ENCODE data around the gene USP32. TPM values are rescaled to one million over a fixed set of nuclear protein-coding genes. Genes with fewer than 3 reads are reported as not detected.

Gene USP32
- total and polyA plus RNA-seq, 2 of the 8 experiments (the other 6 are each of a cell fraction or from before 2014, with no cell fraction given), result 29.6 to 112 TPM

DNA sequence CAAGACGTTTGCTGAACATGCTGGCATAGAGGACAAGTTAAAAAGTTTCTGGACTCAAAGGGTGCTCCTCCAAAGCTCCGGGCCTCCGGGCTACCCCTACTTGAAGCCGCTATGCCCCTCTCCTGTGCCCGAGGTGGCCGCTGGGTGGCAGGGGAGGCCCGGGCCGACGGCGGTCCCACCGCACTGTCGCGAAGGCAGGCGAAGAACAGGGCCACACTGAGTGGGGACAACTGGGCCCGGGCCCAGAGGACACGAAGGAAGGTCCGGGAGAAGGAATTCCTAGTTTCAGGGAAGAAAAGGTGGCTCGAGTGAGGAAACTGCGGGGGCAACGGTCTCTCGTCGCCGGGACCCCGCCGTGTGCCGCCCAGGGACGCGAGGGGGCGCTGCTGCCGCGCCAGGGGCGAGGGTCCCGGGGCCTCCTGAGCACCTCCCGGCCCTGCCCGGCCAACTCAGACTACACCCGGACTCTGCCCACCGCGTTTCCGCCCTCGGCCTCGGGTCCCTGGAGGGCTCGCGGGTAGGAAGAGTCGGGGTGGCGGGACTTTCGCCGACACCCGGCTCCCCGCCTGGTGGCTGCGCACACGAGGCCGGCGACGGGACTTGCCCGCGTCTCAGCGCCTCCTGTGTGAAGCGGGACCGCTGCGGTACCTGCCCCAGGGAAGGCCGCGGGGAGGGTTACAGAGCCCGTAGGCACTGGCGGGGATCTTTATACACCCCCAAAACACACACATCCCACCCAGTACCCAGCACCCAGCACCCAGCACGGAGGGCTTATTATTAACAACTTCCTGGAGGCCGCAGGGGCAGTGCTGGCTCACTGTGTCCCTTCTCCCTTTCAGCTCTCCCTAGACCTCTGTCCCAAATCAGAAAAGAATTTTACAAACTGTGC is 29.6 kb upstream of the USP32 start:
- Histone ChIP-seq H3K18ac (ENCODE audit: extremely low read depth, low read length) (peak overlapping the region; percentile 95), H4K91ac (replicated peaks; ENCODE audit: insufficient read length, low read length) (peak overlapping the region; percentile 92), H4K8ac (ENCODE audit: extremely low read depth, insufficient read depth, low read length) (peak overlapping the region; percentile 80), H2BK12ac (ENCODE audit: low read depth, low read length) (0 out of 2 replicates have a peak overlapping the region, but pooled peaks have one; percentile 60), H3K4me1 (replicated peaks in 1 of 4; ENCODE audit: control insufficient read depth in 3 of 4, insufficient read depth in 4 of 4, low read length in 3 of 4) (peaks cover 0 to 7% (median 6%) of the 10 kb centered on the region in 4 experiments; a peak in 6 of 7 replicates), H3K79me1 (ENCODE audit: low read depth, low read length) (no peaks in the 10 kb centered on the region), H2AK5ac (ENCODE audit: low read depth, low read length) (no peak overlapping the region), H3K9me3 (ENCODE audit: insufficient read depth in 2 of 2, low read depth in 1 of 2, low read length in 1 of 2) (no peaks in the 10 kb centered on the region), H3K4ac (replicated peaks; ENCODE audit: insufficient read length, low read depth, low read length) (peak overlapping the region; percentile 44), H3K4me3 (ENCODE audit: extremely low read depth in 1 of 4, insufficient read depth in 2 of 4, low read depth in 3 of 4, low read length in 4 of 4) (peak overlapping the region; percentile 36 to 69 (median 54)), H2BK120ac (replicated peaks; ENCODE audit: low read depth, low read length) (peak overlapping the region; percentile 73), H3K9ac (replicated peaks in 1 of 4; ENCODE audit: extremely low read depth in 1 of 4, low read depth in 3 of 4, low read length in 3 of 4) (peak overlapping the region in 2 of 4 experiments; percentile 34 to 58; a peak in 4 of 7 replicates), H3K23ac (ENCODE audit: insufficient read length) (no peak overlapping the region), H2BK5ac (ENCODE audit: low read depth, low read length) (peak overlapping the region; percentile 78; the same call in 1 of the 2 replicates), H4K20me1 (replicated peaks in 1 of 2; ENCODE audit: control insufficient read depth in 1 of 2, insufficient read depth in 2 of 2, low read length in 2 of 2) (no peaks in the 10 kb centered on the region), H3K23me2 (ENCODE audit: low read depth, low read length) (peaks cover 3% of the 10 kb centered on the region; the same call in 1 of the 2 replicates), H3K27me3 (replicated peaks in 1 of 4; ENCODE audit: control insufficient read depth in 3 of 4, extremely low read depth in 1 of 4, insufficient read depth in 3 of 4, low read length in 3 of 4) (peaks cover 0 to 11% (median 9%) of the 10 kb centered on the region in 4 experiments; a peak in 4 of 7 replicates), H4K5ac (ENCODE audit: insufficient read length, low read depth, low read length) (peak overlapping the region; percentile 83), H3K4me2 (ENCODE audit: insufficient read depth in 1 of 2, low read depth in 2 of 2, low read length in 2 of 2) (peak overlapping the region; percentile 66 to 67), H3K79me2 (ENCODE audit: control insufficient read depth in 1 of 2, insufficient read depth in 2 of 2, low read length in 2 of 2) (no peaks in the 10 kb centered on the region), H3K14ac (ENCODE audit: insufficient read length) (peak overlapping the region; percentile 5), H3K56ac (replicated peaks; ENCODE audit: insufficient read length, low read depth, low read length) (peak overlapping the region; percentile 82), H2BK15ac (ENCODE audit: low read length) (no peak overlapping the region), H3K36me3 (ENCODE audit: control insufficient read depth in 2 of 4, insufficient read depth in 4 of 4, low read length in 3 of 4) (no peaks in the 10 kb centered on the region), H3K27ac (ENCODE audit: low read depth, low read length) (no peak overlapping the region; the same call in 1 of the 2 replicates), H2AFZ (ENCODE audit: low read length) (peak overlapping the region; percentile 52; the same call in 1 of the 2 replicates), H2BK20ac (ENCODE audit: low read length) (peak overlapping the region; percentile 61; the same call in 1 of the 2 replicates)
- peak; percentile 38 to 90 for DNase-seq (ENCODE audit: low read depth in 1 of 2, low spot score in 2 of 2)
- 4% methylated on average over 46 of the region's 66 CpGs; no CpG with 5 or more reads in 1 of the 2 experiments for WGBS, 2 experiments (ENCODE audit: extremely low coverage in 1 of 2, insufficient coverage in 1 of 2, insufficient read length in 1 of 2, insufficient replicate concordance in 2 of 2, low coverage in 1 of 2, low lambda C conversion rate in 2 of 2, missing lambda C conversion rate in 1 of 2)
- POLR2A ChIA-PET (ENCODE audit: partially characterized antibody), result interaction anchor here (1.7 kb wide), 1 partner anchor 152 kb away, joined by 3 read pairs; no protein-coding TSS in a partner anchor
- CTCF ChIA-PET (ENCODE audit: partially characterized antibody), result interaction anchor here (0.5 to 1.7 kb wide), 21 partner anchors 10 to 931 kb away, joined by 3 to 7 read pairs (median 4); no protein-coding TSS in a partner anchor
- no peak for FAIRE-seq
- peak in 1 of 2 experiments; percentile 66; a peak in 2 of 3 replicates for TF ChIP-seq POLR2A (IDR thresholded peaks at IDR 0.05; ENCODE audit: control extremely low read depth in 1 of 2, low read depth in 2 of 2, low read length in 2 of 2)
- peak; percentile 40 for TF ChIP-seq TAF7 (optimal IDR thresholded peaks at IDR 0.05; ENCODE audit: borderline replicate concordance, low read depth, low read length)
- no peak for TF ChIP-seq SP1 (IDR thresholded peaks at IDR 0.05; ENCODE audit: low read depth, low read length)
- TF ChIP-seq KDM1A (IDR thresholded peaks at IDR 0.05; ENCODE audit: borderline replicate concordance, low read length), result no peak
- TF ChIP-seq SIRT6 (IDR thresholded peaks at IDR 0.05; ENCODE audit: low read length), result no peak
- peak; percentile 30; the same call in 1 of the 2 replicates for TF ChIP-seq CREB1 (IDR thresholded peaks at IDR 0.05)
- no peak for TF ChIP-seq SRF (IDR thresholded peaks at IDR 0.05; ENCODE audit: low read depth, low read length)
- TF ChIP-seq RBBP5 (IDR thresholded peaks at IDR 0.05; ENCODE audit: borderline replicate concordance, low read depth, low read length), result no peak
- TF ChIP-seq, protein P1, sequence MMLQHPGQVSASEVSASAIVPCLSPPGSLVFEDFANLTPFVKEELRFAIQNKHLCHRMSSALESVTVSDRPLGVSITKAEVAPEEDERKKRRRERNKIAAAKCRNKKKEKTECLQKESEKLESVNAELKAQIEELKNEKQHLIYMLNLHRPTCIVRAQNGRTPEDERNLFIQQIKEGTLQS (IDR thresholded peaks at IDR 0.05; ENCODE audit: insufficient read depth, low read depth, low read length), result 0 out of 2 replicates have a peak, but pooled peaks have one; percentile 1
- TF ChIP-seq BACH1 (IDR thresholded peaks at IDR 0.05; ENCODE audit: low read length), result no peak
- TF ChIP-seq SIN3A (conservative IDR thresholded peaks at IDR 0.05 in 1 of 2, IDR thresholded peaks at IDR 0.05 in 1 of 2; ENCODE audit: low read depth in 1 of 2, low read length in 2 of 2), result no peak
